Inferior parietal cortex (tissue), 1 donor: Measurements from ENCODE around the gene MYO9A.

Experiments
- DNase-seq: peaks from one replicate; pipeline ENCODE4 v3.0.0-alpha.2; 2016; ENCODE audit errors: extremely low spot score

The MYO9A gene

GRCh38 chr15:72118017-72118978 is at the start of gene MYO9A, which contains the start of gene SENP8:
TSS of gene MYO9A (minus strand) at chr15:72118150. CDS start at chr15:72046563, 71,587 bp downstream.
TSS of gene SENP8 (plus strand) at chr15:72118403. CDS start at chr15:72139624, 21,221 bp downstream.
- DNase-seq = peak; percentile 94

- DNase-seq = no peak
Measured at GRCh38 chr15:72167445-72167844, 49.5 kb upstream of the MYO9A start.

- DNase-seq = no peak
Measured at GRCh38 chr15:72166716-72167417, 48.9 kb upstream of the MYO9A start.

- DNase-seq = peak; percentile 33
Measured at GRCh38 chr15:72163719-72164118, 45.8 kb upstream of the MYO9A start.

- no peak for DNase-seq
Measured at GRCh38 chr15:72162569-72162968, 44.6 kb upstream of the MYO9A start.

GRCh38 chr15:72161361-72162132 is 43.6 kb upstream of the MYO9A start:
- DNase-seq = no peak

- no peak for DNase-seq
Measured at GRCh38 chr15:72160696-72161245, 42.8 kb upstream of the MYO9A start.

- no peak for DNase-seq
Measured at GRCh38 chr15:72156928-72157327, 39.0 kb upstream of the MYO9A start.

- peak; percentile 96 for DNase-seq
Measured at GRCh38 chr15:72155635-72156616, 38.0 kb upstream of the MYO9A start.

- DNase-seq = peak; percentile 53
Measured at GRCh38 chr15:72155003-72155621, 37.2 kb upstream of the MYO9A start.

GRCh38 chr15:72154316-72154715 is 36.4 kb upstream of the MYO9A start:
- no peak for DNase-seq

- no peak for DNase-seq
Measured at GRCh38 chr15:72153269-72154000, 35.5 kb upstream of the MYO9A start.

GRCh38 chr15:72147418-72147817 is 29.5 kb upstream of the MYO9A start:
- DNase-seq = no peak

GRCh38 chr15:72146934-72147333 is 29.0 kb upstream of the MYO9A start:
- no peak for DNase-seq

- no peak for DNase-seq
Measured at GRCh38 chr15:72146221-72146620, 28.3 kb upstream of the MYO9A start.

- DNase-seq = no peak
Measured at GRCh38 chr15:72141171-72142084, 23.5 kb upstream of the MYO9A start.

GRCh38 chr15:72140088-72140487 is 22.1 kb upstream of the MYO9A start:
- DNase-seq = no peak

- no peak for DNase-seq
Measured at GRCh38 chr15:72139667-72140066, 21.7 kb upstream of the MYO9A start.
